Smooth muscle cell (in vitro differentiated cells): ENCODE measurements around the gene PRKCB. TPM values are rescaled to one million over a fixed set of nuclear protein-coding genes. Genes with fewer than 3 reads are reported as not detected.

Source experiments
- DNase-seq: peaks from one replicate; lab custom pipeline; 2025; ENCODE audit not compliant: unreplicated experiment; lab: John Stamatoyannopoulos, UW
- H2AFZ ChIP-seq: fragments of 200-600 bp; sonication (generic); 2 replicates; pipeline ENCODE4 v1.6.0; 2016; ENCODE audit warnings: antibody characterized with exemption, low read depth, mild to moderate bottlenecking
- H3F3A ChIP-seq: fragments of 200-600 bp; sonication (generic); 2 replicates; pipeline ENCODE4 v1.6.0; 2017; ENCODE audit warnings: antibody characterized with exemption, low read depth
- H3K27ac ChIP-seq: fragments of 200-600 bp; sonication (generic); 2 replicates; pipeline ENCODE4 v1.5.1; 2016; ENCODE audit warnings: low read depth, mild to moderate bottlenecking
- H3K27me3 ChIP-seq: fragments of 200-600 bp; sonication (generic); 2 replicates; pipeline ENCODE4 v1.6.1; 2016; ENCODE audit warnings: low read depth, mild to moderate bottlenecking
- H3K36me3 ChIP-seq: fragments of 200-600 bp; sonication (generic); 2 replicates; pipeline ENCODE4 v1.5.1; 2016; ENCODE audit warnings: low read depth
- H3K4me1 ChIP-seq: fragments of 200-600 bp; sonication (generic); 2 replicates; pipeline ENCODE4 v1.5.1; 2016; ENCODE audit warnings: low read depth
- H3K4me2 ChIP-seq: fragments of 200-600 bp; sonication (generic); 2 replicates; pipeline ENCODE4 v1.6.0; 2016; ENCODE audit warnings: mild to moderate bottlenecking
- H3K4me3 ChIP-seq: fragments of 200-600 bp; sonication (generic); 2 replicates; pipeline ENCODE4 v1.5.1; 2016; ENCODE audit warnings: mild to moderate bottlenecking
- H3K79me2 ChIP-seq: fragments of 200-600 bp; sonication (generic); 2 replicates; pipeline ENCODE4 v1.6.0; 2016; ENCODE audit warnings: low read depth, mild to moderate bottlenecking
- H3K9ac ChIP-seq: fragments of 200-600 bp; sonication (generic); 2 replicates; pipeline ENCODE4 v1.6.0; 2016; ENCODE audit warnings: low read depth
- H3K9me3 ChIP-seq: fragments of 200-600 bp; sonication (generic); replicated peaks from 2 replicates; pipeline ENCODE4 v1.5.1; 2016; ENCODE audit warnings: low read depth
- H4K20me1 ChIP-seq: fragments of 200-600 bp; sonication (generic); 2 replicates; pipeline ENCODE4 v1.6.0; 2016; ENCODE audit warnings: low read depth
- WGBS: methylation state at CpG from one replicate; pipeline ENCODE4 v1.1.7; 2016; ENCODE audit warnings: low lambda C conversion rate; 5-methylcytosine and 5-hydroxymethylcytosine counted together
- polyA plus RNA-seq: library from polyadenylated mRNA; unstranded; fragments of >200 nt; fragmentation: Nextera tagmentation; extraction: Ambion mirVana; gene quantifications from 2 replicates; pipeline ENCODE4 v1.2.1, GENCODE V29; 2016
- total RNA-seq: library from RNA; depleted of rRNA; stranded (reverse); fragments of >200 nt; gene quantifications from 2 replicates; pipeline ENCODE4 v1.2.3, GENCODE V29; 2014
- TF ChIP-seq, protein P1 (sequence below): fragments of 200-600 bp; sonication (generic); IDR thresholded peaks from 2 replicates; pipeline ENCODE4 v1.5.1; 2017; ENCODE audit warnings: borderline replicate concordance, mild to moderate bottlenecking, antibody characterized with exemption; ENCODE audit not compliant: insufficient read depth, poor library complexity, severe bottlenecking

PRKCB gene
- total and polyA plus RNA-seq, 2 experiments from 2014 or later: 0.36 TPM; not detected in 1

DNA sequence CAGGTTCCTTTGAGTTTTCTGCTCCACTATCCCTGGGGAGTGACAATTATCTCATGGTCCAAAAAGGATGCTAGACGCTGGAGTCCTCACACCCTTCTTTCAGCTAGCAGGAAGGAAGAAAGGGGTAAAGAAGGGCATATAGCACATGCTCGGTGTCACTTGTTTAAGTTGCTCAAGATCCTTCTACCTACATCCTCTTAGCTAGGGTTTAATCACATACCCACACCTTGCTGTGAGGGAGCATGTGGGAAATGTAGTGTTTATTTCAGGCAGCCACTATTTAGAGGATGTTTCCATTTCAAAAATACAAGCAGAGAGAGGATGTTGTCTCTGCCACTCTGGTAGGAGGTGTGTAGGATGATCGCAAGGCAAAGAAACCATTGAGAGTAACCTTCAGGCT, 4.5 kb downstream of the PRKCB start:
- TF ChIP-seq, protein P1, sequence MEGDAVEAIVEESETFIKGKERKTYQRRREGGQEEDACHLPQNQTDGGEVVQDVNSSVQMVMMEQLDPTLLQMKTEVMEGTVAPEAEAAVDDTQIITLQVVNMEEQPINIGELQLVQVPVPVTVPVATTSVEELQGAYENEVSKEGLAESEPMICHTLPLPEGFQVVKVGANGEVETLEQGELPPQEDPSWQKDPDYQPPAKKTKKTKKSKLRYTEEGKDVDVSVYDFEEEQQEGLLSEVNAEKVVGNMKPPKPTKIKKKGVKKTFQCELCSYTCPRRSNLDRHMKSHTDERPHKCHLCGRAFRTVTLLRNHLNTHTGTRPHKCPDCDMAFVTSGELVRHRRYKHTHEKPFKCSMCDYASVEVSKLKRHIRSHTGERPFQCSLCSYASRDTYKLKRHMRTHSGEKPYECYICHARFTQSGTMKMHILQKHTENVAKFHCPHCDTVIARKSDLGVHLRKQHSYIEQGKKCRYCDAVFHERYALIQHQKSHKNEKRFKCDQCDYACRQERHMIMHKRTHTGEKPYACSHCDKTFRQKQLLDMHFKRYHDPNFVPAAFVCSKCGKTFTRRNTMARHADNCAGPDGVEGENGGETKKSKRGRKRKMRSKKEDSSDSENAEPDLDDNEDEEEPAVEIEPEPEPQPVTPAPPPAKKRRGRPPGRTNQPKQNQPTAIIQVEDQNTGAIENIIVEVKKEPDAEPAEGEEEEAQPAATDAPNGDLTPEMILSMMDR: no peak
- H3K9ac ChIP-seq: no peak overlapping the region
- WGBS: 83% methylated on average over 3 of the region's 3 CpGs

GRCh38 chr16:23842137-23842600, 6.4 kb downstream of the PRKCB start:
- Histone ChIP-seq H3K4me1 (no peaks in the 10 kb centered on the region), H3K27me3 (peaks cover 86% of the 10 kb centered on the region), H3K9me3 (no peaks in the 10 kb centered on the region), H3K79me2 (no peaks in the 10 kb centered on the region), H3F3A (no peaks in the 10 kb centered on the region), H3K36me3 (no peaks in the 10 kb centered on the region), H2AFZ (no peak overlapping the region), H3K4me3 (no peak overlapping the region), H3K9ac (no peak overlapping the region), H3K27ac (no peak overlapping the region), H3K4me2 (no peak overlapping the region), H4K20me1 (no peaks in the 10 kb centered on the region)
- no peak for DNase-seq
- TF ChIP-seq, protein P1: no peak
- 90% methylated on average over 3 of the region's 3 CpGs for WGBS

More for the DNA sequence above, 4.5 kb downstream of the PRKCB start:
- H3K27ac ChIP-seq: no peak overlapping the region
- H4K20me1 ChIP-seq: no peaks in the 10 kb centered on the region
- no peaks in the 10 kb centered on the region for H3K9me3 ChIP-seq
- no peak overlapping the region for H2AFZ ChIP-seq
- H3K4me2 ChIP-seq: no peak overlapping the region
- no peak for DNase-seq
- no peak overlapping the region for H3K4me3 ChIP-seq
- peaks cover 4% of the 10 kb centered on the region for H3K4me1 ChIP-seq
- H3K36me3 ChIP-seq: no peaks in the 10 kb centered on the region
- H3K79me2 ChIP-seq: no peaks in the 10 kb centered on the region
- no peaks in the 10 kb centered on the region for H3F3A ChIP-seq
- peaks cover 89% of the 10 kb centered on the region for H3K27me3 ChIP-seq

DNA sequence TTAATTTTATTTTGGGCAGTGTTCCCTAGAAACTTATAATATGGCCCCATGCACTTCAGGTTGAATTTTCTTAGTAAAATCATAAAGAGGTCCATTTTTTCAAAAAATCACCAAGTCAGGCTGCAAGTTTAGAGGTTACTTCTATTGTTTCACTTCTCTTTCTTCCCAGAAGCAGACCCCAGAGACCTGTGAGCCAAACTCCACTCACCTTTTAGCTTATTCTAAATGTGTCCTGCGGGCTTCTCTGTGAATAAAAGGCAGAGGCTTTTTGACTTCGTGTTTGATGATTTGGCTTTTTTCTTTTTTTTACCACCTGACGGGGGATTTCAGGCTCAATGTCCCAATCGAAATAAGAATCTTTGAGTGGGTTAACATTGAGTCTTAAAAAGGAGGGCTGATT, 7.4 kb downstream of the PRKCB start:
- H2AFZ ChIP-seq: no peak overlapping the region
- no peak overlapping the region for H3K9ac ChIP-seq
- H3K4me1 ChIP-seq: no peaks in the 10 kb centered on the region
- H4K20me1 ChIP-seq: no peaks in the 10 kb centered on the region
- no peak overlapping the region for H3K4me2 ChIP-seq
- peaks cover 82% of the 10 kb centered on the region for H3K27me3 ChIP-seq
- no peak for DNase-seq
- H3K4me3 ChIP-seq: no peak overlapping the region
- H3K79me2 ChIP-seq: no peaks in the 10 kb centered on the region
- no peaks in the 10 kb centered on the region for H3K9me3 ChIP-seq
- WGBS: 73% methylated on average over 4 of the region's 4 CpGs
- H3F3A ChIP-seq: no peaks in the 10 kb centered on the region
- TF ChIP-seq, protein P1: no peak
- no peaks in the 10 kb centered on the region for H3K36me3 ChIP-seq
- no peak overlapping the region for H3K27ac ChIP-seq

DNA sequence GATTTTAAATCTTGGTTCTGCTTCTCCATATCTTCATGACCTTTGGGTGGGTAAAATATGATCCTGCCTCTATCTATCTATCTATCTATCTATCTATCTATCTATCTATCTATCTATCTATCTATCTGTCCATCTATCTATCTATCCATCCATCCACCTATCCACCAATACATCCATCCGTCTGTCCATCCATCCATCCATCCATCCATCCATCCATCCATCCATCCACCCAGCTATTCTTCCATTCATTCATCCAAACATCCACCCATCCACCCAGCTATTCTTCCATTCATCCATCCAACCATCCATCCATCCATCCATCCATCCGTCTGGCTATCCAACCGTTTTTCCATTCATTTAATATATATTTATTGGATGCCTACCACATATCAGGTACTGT, 11.5 kb downstream of the PRKCB start:
- Histone ChIP-seq H4K20me1 (no peaks in the 10 kb centered on the region), H3K27me3 (peaks cover 75% of the 10 kb centered on the region), H3K79me2 (no peaks in the 10 kb centered on the region), H3K9ac (no peak overlapping the region), H3F3A (no peaks in the 10 kb centered on the region), H3K4me1 (no peaks in the 10 kb centered on the region), H2AFZ (no peak overlapping the region), H3K4me2 (no peak overlapping the region), H3K9me3 (no peaks in the 10 kb centered on the region), H3K36me3 (no peaks in the 10 kb centered on the region), H3K4me3 (no peak overlapping the region), H3K27ac (no peak overlapping the region)
- WGBS: 57% methylated on average over 3 of the region's 3 CpGs
- TF ChIP-seq, protein P1: no peak
- DNase-seq: no peak
